NB4 (cell line): ENCODE measurements around the gene KCNQ1.

ENCODE experiments used
- CTCF ChIP-seq: IDR thresholded peaks from one replicate; pipeline ENCODE4 v1.5.1; 2012; ENCODE audit warnings: low read depth, low read length
- MAX ChIP-seq: IDR thresholded peaks from 2 replicates; pipeline ENCODE4 v1.6.1; 2011; ENCODE audit warnings: low read depth, low read length

- TF ChIP-seq MAX, result no peak
- no peak for TF ChIP-seq CTCF
Measured at GRCh38 chr11:2399488-2400068, 45.2 kb upstream of the KCNQ1 start.
